GM21619 (cell line): ENCODE results near the gene CYTH4.

ENCODE experiments used
- ATAC-seq: cut with Tn5 transposase; IDR thresholded peaks from one replicate; pipeline ENCODE4 v1.9.1; 2021; ENCODE audit not compliant: unreplicated experiment

CYTH4 gene

GRCh38 chr22:37288521-37288920 is 6.2 kb downstream of the CYTH4 start:
- ATAC-seq, result no peak

- ATAC-seq, result no peak
These were observed 6.9 kb downstream of the CYTH4 start for GRCh38 chr22:37289156-37289735.

- no peak for ATAC-seq
These were observed 8.4 kb downstream of the CYTH4 start for GRCh38 chr22:37290737-37291136.

GRCh38 chr22:37291559-37292298 is 9.4 kb downstream of the CYTH4 start:
- no peak for ATAC-seq

GRCh38 chr22:37292641-37293040 is 10.3 kb downstream of the CYTH4 start:
- ATAC-seq, result no peak

GRCh38 chr22:37293172-37293571 is 10.9 kb downstream of the CYTH4 start:
- no peak for ATAC-seq

GRCh38 chr22:37294747-37295146 is 12.4 kb downstream of the CYTH4 start:
- no peak for ATAC-seq

GRCh38 chr22:37295213-37295886 is 13.0 kb downstream of the CYTH4 start:
- ATAC-seq, result no peak

GRCh38 chr22:37295946-37296345 is 13.6 kb downstream of the CYTH4 start:
- ATAC-seq, result no peak

GRCh38 chr22:37298748-37299495 is 16.6 kb downstream of the CYTH4 start:
- ATAC-seq, result no peak

GRCh38 chr22:37299969-37300509 is 17.7 kb downstream of the CYTH4 start:
- ATAC-seq, result no peak

GRCh38 chr22:37300551-37301017 is 18.3 kb downstream of the CYTH4 start:
- no peak for ATAC-seq

GRCh38 chr22:37301144-37301830 is 19.0 kb downstream of the CYTH4 start:
- ATAC-seq, result no peak

- no peak for ATAC-seq
These were observed 20.6 kb downstream of the CYTH4 start for GRCh38 chr22:37302674-37303555.

- ATAC-seq, result no peak
These were observed 21.5 kb downstream of the CYTH4 start for GRCh38 chr22:37303821-37304274.

- no peak for ATAC-seq
These were observed 22.5 kb downstream of the CYTH4 start for GRCh38 chr22:37304595-37305343.

GRCh38 chr22:37305887-37306286 is 23.6 kb downstream of the CYTH4 start:
- ATAC-seq, result no peak

- ATAC-seq, result no peak
These were observed 24.2 kb downstream of the CYTH4 start for GRCh38 chr22:37306494-37306829.
